ENCODE data around the gene IFNL2. TPM values are rescaled to one million over a fixed set of nuclear protein-coding genes. Genes with fewer than 3 reads are reported as not detected.

Gene IFNL2
- total and polyA plus RNA-seq, 8 donors = not detected

GRCh38 chr19:39257227-39257626 lies 11.0 kb upstream of the IFNL2 start:
- Histone ChIP-seq H3K4me1 (no peaks in the 10 kb centered on the region), H3K27ac (no peak overlapping the region), H3K4me3 (no peak overlapping the region), H3K9me3 (no peaks in the 10 kb centered on the region), H3K36me3 (no peaks in the 10 kb centered on the region), H3K27me3 (peaks cover 0 to 52% (median 3%) of the 10 kb centered on the region in 3 donors)
- TF ChIP-seq POLR2A (IDR thresholded peaks at IDR 0.05) (no peak), EP300 (IDR thresholded peaks at IDR 0.05) (no peak), POLR2AphosphoS5 (IDR thresholded peaks at IDR 0.05) (no peak), CTCF (IDR thresholded peaks at IDR 0.05) (no peak)
- 87 to 97% (median 94%) methylated on average over 4 of the region's 4 CpGs for WGBS, 5 donors
- DNase-seq = no peak
- intact Hi-C loops (cut with DNase I; ENCODE audit: low total_unique reads) = no loop called here

- H3K9me3 ChIP-seq = no peaks in the 10 kb centered on the region
- peaks cover 3 to 18% (median 15%) of the 10 kb centered on the region in 4 donors for H3K4me1 ChIP-seq
- no peak overlapping the region for H3K4me3 ChIP-seq
- TF ChIP-seq EP300 (IDR thresholded peaks at IDR 0.05) (no peak), POLR2A (IDR thresholded peaks at IDR 0.05) (no peak)
- H3K27me3 ChIP-seq = peaks cover 7 to 67% (median 39%) of the 10 kb centered on the region in 3 donors
- no peak overlapping the region for H3K27ac ChIP-seq
- no peaks in the 10 kb centered on the region for H3K36me3 ChIP-seq
- intact Hi-C loops (cut with DNase I; ENCODE audit: low total_unique reads) = no loop called here
- 54 to 83% (median 76%) methylated on average over 3 of the region's 3 CpGs for WGBS, 5 donors
- no peak for DNase-seq
These were observed 6.5 kb upstream of the IFNL2 start for GRCh38 chr19:39261704-39262103.

- H3K4me3 ChIP-seq = no peak overlapping the region
- WGBS, 5 donors = 75 to 87% (median 81%) methylated on average over 4 of the region's 4 CpGs
- no peak for DNase-seq
- peaks cover 7 to 74% (median 39%) of the 10 kb centered on the region in 3 donors for H3K27me3 ChIP-seq
- no peaks in the 10 kb centered on the region for H3K36me3 ChIP-seq
- H3K9me3 ChIP-seq = no peaks in the 10 kb centered on the region
- no peak for TF ChIP-seq CTCF (IDR thresholded peaks at IDR 0.05)
- no peak for TF ChIP-seq EP300 (IDR thresholded peaks at IDR 0.05)
- no peak for TF ChIP-seq POLR2A (IDR thresholded peaks at IDR 0.05)
- no peak for TF ChIP-seq POLR2AphosphoS5 (IDR thresholded peaks at IDR 0.05)
- no peak overlapping the region for H3K27ac ChIP-seq
- peaks cover 3 to 18% (median 15%) of the 10 kb centered on the region in 4 donors for H3K4me1 ChIP-seq
- intact Hi-C loops (cut with DNase I; ENCODE audit: low total_unique reads) = no loop called here
These were observed 5.7 kb upstream of the IFNL2 start for GRCh38 chr19:39262496-39262895.

GRCh38 chr19:39263912-39264305 lies 4.3 kb upstream of the IFNL2 start:
- no peak for DNase-seq
- no peak for TF ChIP-seq POLR2A (IDR thresholded peaks at IDR 0.05)
- no peak for TF ChIP-seq CTCF (IDR thresholded peaks at IDR 0.05)
- TF ChIP-seq POLR2AphosphoS5 (IDR thresholded peaks at IDR 0.05) = no peak
- TF ChIP-seq EP300 (IDR thresholded peaks at IDR 0.05) = no peak
- intact Hi-C loops (cut with DNase I; ENCODE audit: low total_unique reads) = no loop called here
- H3K4me3 ChIP-seq = no peak overlapping the region
- H3K27me3 ChIP-seq = peaks cover 7 to 77% (median 39%) of the 10 kb centered on the region in 3 donors
- H3K36me3 ChIP-seq = no peaks in the 10 kb centered on the region
- peaks cover 3 to 18% (median 15%) of the 10 kb centered on the region in 4 donors for H3K4me1 ChIP-seq
- H3K9me3 ChIP-seq = no peaks in the 10 kb centered on the region
- WGBS, 5 donors = 8 to 29% (median 18%) methylated on average over 10 to 17 of the region's 17 CpGs
- H3K27ac ChIP-seq = no peak overlapping the region
